Fibroblast of lung (primary cell): ENCODE results near the gene SRCAP.

Experiments
- EZH2 ChIP-seq: IDR thresholded peaks from 2 replicates; pipeline ENCODE4 v1.5.1; 2012; ENCODE audit warnings: low read length, control low read depth, mild to moderate bottlenecking; ENCODE audit errors: missing control alignments
- TF ChIP-seq, protein P1 (sequence below), 2 donors: IDR thresholded peaks in 1 of 2; conservative IDR thresholded peaks in 1 of 2; 1 replicate in 1 of 2; 2 replicates in 1 of 2; pipeline ENCODE4 v1.5.1; 2011 to 2012; ENCODE audit warnings: low read length in 2 of 2, control low read depth in 1 of 2, inconsistent platforms in 1 of 2, low read depth in 1 of 2, mild to moderate bottlenecking in 1 of 2

DNA sequence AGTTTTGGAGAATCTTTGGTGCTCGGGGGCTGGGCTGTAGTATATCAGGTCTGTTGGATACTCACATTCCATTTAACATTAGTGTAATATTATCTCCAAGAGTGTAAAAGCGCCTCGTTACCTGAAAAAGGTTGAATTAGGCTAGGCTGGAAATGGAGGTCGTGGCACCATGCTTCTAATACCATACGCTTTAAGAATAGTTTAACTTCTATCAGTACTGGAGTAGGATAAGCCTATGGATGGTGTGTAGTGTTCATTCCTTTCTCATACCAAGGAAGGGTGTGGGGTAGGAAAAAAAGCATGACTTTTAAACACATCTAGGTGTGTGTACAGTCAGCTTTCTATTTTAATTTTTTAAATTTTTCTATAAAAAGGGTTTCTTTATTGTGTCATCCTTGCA, 2.0 kb downstream of the SRCAP start:
- TF ChIP-seq, protein P1, sequence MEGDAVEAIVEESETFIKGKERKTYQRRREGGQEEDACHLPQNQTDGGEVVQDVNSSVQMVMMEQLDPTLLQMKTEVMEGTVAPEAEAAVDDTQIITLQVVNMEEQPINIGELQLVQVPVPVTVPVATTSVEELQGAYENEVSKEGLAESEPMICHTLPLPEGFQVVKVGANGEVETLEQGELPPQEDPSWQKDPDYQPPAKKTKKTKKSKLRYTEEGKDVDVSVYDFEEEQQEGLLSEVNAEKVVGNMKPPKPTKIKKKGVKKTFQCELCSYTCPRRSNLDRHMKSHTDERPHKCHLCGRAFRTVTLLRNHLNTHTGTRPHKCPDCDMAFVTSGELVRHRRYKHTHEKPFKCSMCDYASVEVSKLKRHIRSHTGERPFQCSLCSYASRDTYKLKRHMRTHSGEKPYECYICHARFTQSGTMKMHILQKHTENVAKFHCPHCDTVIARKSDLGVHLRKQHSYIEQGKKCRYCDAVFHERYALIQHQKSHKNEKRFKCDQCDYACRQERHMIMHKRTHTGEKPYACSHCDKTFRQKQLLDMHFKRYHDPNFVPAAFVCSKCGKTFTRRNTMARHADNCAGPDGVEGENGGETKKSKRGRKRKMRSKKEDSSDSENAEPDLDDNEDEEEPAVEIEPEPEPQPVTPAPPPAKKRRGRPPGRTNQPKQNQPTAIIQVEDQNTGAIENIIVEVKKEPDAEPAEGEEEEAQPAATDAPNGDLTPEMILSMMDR (conservative IDR thresholded peaks at IDR 0.05 in 1 of 2, IDR thresholded peaks at IDR 0.05 in 1 of 2; ENCODE audit: low read depth in 1 of 2, low read length in 2 of 2), result no peak
- TF ChIP-seq EZH2, result no peak
